NCI-H2196 (cell line): ENCODE measurements around the gene ADARB2.

Experiments
- DNase-seq: peaks from one replicate; lab custom pipeline; 2025; ENCODE audit not compliant: unreplicated experiment; lab: John Stamatoyannopoulos, UW

The ADARB2 gene

DNA sequence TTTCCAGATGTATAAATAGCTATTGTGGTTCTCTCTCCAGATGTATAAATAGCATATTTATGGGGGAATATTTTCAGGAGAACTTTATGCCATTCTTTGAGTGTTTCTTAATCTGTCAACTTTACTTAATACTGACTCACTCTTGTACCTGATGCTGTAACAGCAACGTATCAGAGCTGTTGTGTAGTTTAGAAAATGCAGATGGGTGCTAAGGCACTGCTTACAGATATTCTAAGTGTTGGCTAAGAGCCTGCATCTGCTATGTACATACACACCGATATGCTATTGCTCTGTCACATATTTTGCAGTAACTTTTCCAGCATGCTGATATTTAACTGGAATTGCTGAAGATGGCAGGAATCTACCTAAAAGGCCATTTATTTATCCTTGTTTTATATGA lies 609.2 kb downstream of the ADARB2 start:
- DNase-seq = no peak

- no peak for DNase-seq
These were observed 609.7 kb downstream of the ADARB2 start for GRCh38 chr10:1127629-1128028.
